Stimulated activated memory B cell treated with anti-CD40 and anti-IgM and Interleukin-4, amounts not matched to agents 10 μg/mL and 1 μg/mL and 100 μg/mL, for 72 hours (primary cell): ENCODE results near the gene HIF3A.

ENCODE experiments used
- ATAC-seq: fragments of 150-1000 bp; cut with Tn5 transposase; 2 replicates; pipeline ENCODE4 v1.10.0; 2021
- H3K27ac Mint-ChIP-seq: one replicate; pipeline ENCODE4 v1.8.0; 2022; ENCODE audit warnings: mild to moderate bottlenecking, mixed read lengths
- H3K27me3 Mint-ChIP-seq: one replicate; pipeline ENCODE4 v1.8.0; 2022; ENCODE audit warnings: mixed read lengths
- H3K36me3 Mint-ChIP-seq: one replicate; pipeline ENCODE4 v1.8.0; 2022; ENCODE audit warnings: mixed read lengths
- H3K4me1 Mint-ChIP-seq: one replicate; pipeline ENCODE4 v1.8.0; 2022; ENCODE audit warnings: mixed read lengths
- H3K4me3 Mint-ChIP-seq: one replicate; pipeline ENCODE4 v1.8.0; 2022; ENCODE audit warnings: mild to moderate bottlenecking, moderate library complexity, mixed read lengths
- H3K9me3 Mint-ChIP-seq: one replicate; pipeline ENCODE4 v1.8.0; 2022; ENCODE audit warnings: mixed read lengths

Gene HIF3A

DNA sequence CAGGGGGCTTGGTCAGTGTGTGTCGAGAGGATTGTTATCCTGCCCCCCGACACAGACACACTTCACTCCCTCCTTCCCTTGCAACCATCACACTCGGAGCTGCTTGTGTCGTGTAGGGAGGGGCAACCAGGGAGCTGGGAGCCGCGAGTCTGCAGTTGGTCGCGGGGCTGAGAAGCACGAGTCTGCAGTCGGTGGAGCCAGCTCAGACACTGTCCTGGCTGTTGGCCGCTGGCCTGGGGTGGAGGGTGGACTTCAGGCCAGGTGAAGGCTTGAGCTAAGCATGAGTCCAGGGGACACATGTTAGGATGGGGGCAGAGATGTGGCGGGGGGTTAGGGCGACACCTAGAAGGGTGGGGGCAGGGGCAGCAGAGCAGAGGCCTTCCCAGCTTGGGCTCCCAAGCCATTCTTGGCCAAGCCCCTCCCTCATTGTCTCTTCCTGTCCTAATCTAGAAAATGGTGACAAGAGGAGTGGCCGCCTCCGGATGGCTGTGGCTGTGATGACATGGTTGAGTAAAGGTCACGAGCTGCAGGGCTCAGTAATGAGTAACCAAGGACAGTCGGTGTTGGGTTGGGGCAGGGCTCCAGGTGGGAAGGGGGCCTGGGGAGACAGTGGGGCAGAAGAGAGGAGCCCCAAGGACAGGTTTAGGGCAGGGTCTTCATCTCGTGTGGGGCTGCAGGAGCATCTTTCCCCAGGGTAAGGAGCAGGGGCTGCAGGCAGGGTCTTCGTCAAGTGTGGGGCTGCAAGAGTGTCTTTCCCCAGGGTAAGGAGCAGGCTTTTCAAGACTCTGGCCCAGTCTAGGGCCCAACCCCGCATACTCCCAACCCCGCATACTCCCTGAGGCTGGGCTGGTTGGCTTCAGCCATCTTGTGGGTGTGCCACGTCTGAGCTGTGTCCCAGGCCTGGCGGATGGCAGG, 58.6 kb downstream of the HIF3A start:
- Mint-ChIP-seq H3K4me1 (peaks cover 56% of the 10 kb centered on the region), H3K27ac (peak overlapping the region; percentile 72), H3K9me3 (no peaks in the 10 kb centered on the region), H3K36me3 (peaks cover 40% of the 10 kb centered on the region), H3K27me3 (no peaks in the 10 kb centered on the region), H3K4me3 (peak overlapping the region; percentile 8)
- ATAC-seq, result peak; percentile 68

DNA sequence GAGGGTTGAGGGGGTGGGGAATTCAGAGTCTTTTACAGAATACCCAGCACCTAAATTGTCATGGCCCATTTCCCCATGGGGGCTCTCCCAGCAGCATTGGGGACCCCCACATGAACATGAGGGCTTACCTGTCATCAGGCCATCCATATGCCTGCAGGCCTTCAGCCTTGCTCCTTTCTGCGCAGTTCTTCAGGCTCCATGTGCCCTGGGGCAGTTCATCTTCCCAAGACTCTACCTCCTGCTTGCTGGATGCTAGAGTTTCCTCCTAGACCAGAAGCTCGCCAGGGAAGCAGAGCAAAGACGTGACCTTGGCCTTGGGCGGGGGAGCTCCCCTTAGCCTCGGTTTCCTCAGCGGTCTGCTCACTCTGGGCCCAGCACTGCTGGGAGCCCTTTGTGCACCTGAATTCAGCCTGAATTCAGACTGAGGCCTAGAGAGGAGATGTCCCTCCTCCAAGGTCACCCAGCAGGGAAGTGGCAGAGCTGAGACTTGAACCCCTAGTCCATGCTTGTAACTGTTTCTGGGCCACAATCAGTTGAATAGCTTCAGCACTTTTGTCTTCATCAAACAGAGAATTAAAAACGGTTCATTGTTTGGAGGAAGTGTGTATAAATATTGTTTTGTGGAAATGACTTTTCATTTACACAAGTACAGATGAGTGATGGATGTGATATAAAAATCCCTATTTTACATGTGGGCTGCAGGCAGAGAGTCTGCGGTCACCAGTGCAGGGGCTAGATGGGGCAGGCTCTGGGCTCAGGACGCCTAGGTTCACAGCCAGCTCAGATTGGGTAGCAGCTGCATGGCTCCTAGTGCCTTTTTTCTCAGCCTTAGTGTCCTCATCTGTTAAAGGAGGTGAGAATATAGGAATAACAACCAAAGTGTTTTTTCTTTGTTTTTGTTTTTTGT, 59.6 kb downstream of the HIF3A start:
- Mint-ChIP-seq H3K27me3 (no peaks in the 10 kb centered on the region), H3K4me1 (peaks cover 46% of the 10 kb centered on the region), H3K27ac (peak overlapping the region; percentile 72), H3K9me3 (no peaks in the 10 kb centered on the region), H3K4me3 (no peak overlapping the region), H3K36me3 (peaks cover 40% of the 10 kb centered on the region)
- peak; percentile 54 for ATAC-seq

GRCh38 chr19:46357846-46358583, 61.2 kb downstream of the HIF3A start:
- no peak overlapping the region for H3K4me3 Mint-ChIP-seq
- no peaks in the 10 kb centered on the region for H3K27me3 Mint-ChIP-seq
- no peak overlapping the region for H3K27ac Mint-ChIP-seq
- H3K9me3 Mint-ChIP-seq, result no peaks in the 10 kb centered on the region
- ATAC-seq, result no peak
- peaks cover 40% of the 10 kb centered on the region for H3K36me3 Mint-ChIP-seq
- peaks cover 44% of the 10 kb centered on the region for H3K4me1 Mint-ChIP-seq

GRCh38 chr19:46361915-46362314, 65.1 kb downstream of the HIF3A start:
- no peak for ATAC-seq
- Mint-ChIP-seq H3K27ac (no peak overlapping the region), H3K9me3 (no peaks in the 10 kb centered on the region), H3K27me3 (no peaks in the 10 kb centered on the region), H3K4me3 (no peak overlapping the region), H3K4me1 (peaks cover 23% of the 10 kb centered on the region), H3K36me3 (peaks cover 38% of the 10 kb centered on the region)

DNA sequence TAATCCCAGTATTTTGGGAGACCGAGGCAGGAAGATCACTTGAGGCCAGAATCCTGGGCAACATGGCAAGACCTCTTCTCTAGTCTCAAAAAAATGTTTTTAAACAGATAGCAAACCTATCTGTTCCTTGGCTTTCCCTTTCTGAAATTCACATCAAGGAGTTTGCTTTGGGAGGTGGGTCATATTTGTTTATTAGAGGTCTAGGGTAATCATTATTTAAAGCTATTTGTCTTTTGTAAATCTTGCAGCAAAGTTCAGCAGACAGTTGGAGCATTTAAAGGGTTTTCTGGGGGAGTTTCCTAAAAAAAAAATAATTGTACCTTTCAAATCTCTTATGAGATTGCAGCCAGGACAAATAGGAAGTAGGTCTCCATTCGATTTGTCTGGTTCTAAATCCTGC, 67.5 kb downstream of the HIF3A start:
- Mint-ChIP-seq H3K36me3 (peaks cover 47% of the 10 kb centered on the region), H3K9me3 (no peaks in the 10 kb centered on the region), H3K27ac (no peak overlapping the region), H3K4me1 (peaks cover 21% of the 10 kb centered on the region), H3K4me3 (no peak overlapping the region), H3K27me3 (no peaks in the 10 kb centered on the region)
- ATAC-seq, result no peak

GRCh38 chr19:46365561-46365960, 68.7 kb downstream of the HIF3A start:
- peaks cover 21% of the 10 kb centered on the region for H3K4me1 Mint-ChIP-seq
- no peak overlapping the region for H3K27ac Mint-ChIP-seq
- H3K36me3 Mint-ChIP-seq, result peaks cover 47% of the 10 kb centered on the region
- H3K9me3 Mint-ChIP-seq, result no peaks in the 10 kb centered on the region
- no peak for ATAC-seq
- no peaks in the 10 kb centered on the region for H3K27me3 Mint-ChIP-seq
- H3K4me3 Mint-ChIP-seq, result no peak overlapping the region

- Mint-ChIP-seq H3K4me1 (peaks cover 30% of the 10 kb centered on the region), H3K4me3 (no peak overlapping the region), H3K27ac (no peak overlapping the region), H3K36me3 (peaks cover 57% of the 10 kb centered on the region), H3K27me3 (no peaks in the 10 kb centered on the region), H3K9me3 (no peaks in the 10 kb centered on the region)
- no peak for ATAC-seq
These were observed 69.9 kb downstream of the HIF3A start for GRCh38 chr19:46366620-46367292.

- Mint-ChIP-seq H3K27me3 (no peaks in the 10 kb centered on the region), H3K36me3 (peaks cover 54% of the 10 kb centered on the region), H3K27ac (no peak overlapping the region), H3K4me1 (peaks cover 28% of the 10 kb centered on the region), H3K4me3 (no peak overlapping the region), H3K9me3 (no peaks in the 10 kb centered on the region)
- ATAC-seq, result no peak
These were observed 70.6 kb downstream of the HIF3A start for GRCh38 chr19:46367426-46367825.

GRCh38 chr19:46368116-46368515, 71.3 kb downstream of the HIF3A start:
- Mint-ChIP-seq H3K4me3 (no peak overlapping the region), H3K27ac (no peak overlapping the region)
- no peak for ATAC-seq

GRCh38 chr19:46369817-46370216, 73.0 kb downstream of the HIF3A start:
- ATAC-seq, result no peak
- Mint-ChIP-seq H3K4me3 (no peak overlapping the region), H3K9me3 (no peaks in the 10 kb centered on the region), H3K4me1 (peaks cover 21% of the 10 kb centered on the region), H3K27me3 (no peaks in the 10 kb centered on the region), H3K27ac (no peak overlapping the region), H3K36me3 (peaks cover 45% of the 10 kb centered on the region)

More at GRCh38 chr19:46368116-46368515, 71.3 kb downstream of the HIF3A start:
- Mint-ChIP-seq H3K27me3 (no peaks in the 10 kb centered on the region), H3K36me3 (peaks cover 54% of the 10 kb centered on the region), H3K9me3 (no peaks in the 10 kb centered on the region), H3K4me1 (peaks cover 28% of the 10 kb centered on the region)

- Mint-ChIP-seq H3K9me3 (no peaks in the 10 kb centered on the region), H3K36me3 (peaks cover 51% of the 10 kb centered on the region), H3K4me3 (no peak overlapping the region), H3K27ac (peak overlapping the region; percentile 48), H3K4me1 (peaks cover 21% of the 10 kb centered on the region), H3K27me3 (no peaks in the 10 kb centered on the region)
- ATAC-seq, result peak; percentile 36
These were observed 74.6 kb downstream of the HIF3A start for GRCh38 chr19:46371371-46371901.

DNA sequence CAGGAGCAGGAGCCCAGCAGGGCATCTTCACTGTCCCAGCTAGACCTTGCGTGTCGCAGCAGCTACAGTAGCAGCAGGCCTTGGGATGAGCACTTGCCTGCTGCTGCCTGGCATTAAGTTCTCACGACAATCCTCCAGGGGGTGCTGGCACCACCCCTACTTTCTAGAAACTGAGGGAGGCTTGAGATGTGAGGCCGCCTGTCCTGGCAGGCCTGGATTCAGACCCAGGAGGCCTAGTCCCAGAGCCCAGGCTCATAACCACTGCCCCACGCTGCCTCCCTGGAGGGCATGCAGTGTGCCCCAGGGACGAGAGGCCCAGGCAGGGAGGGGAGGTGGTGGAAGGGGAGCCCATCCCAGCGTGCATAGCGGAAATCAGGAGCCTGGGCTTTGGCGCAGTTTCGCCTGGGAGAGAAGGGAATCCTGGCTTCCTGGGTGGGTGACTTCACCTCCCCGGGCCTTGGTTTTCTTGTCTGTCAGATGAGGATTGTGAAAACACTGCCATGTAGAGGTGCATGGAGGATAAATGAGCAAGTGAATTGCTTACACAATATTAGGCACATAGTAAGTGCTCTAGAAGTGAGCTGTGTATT, 76.2 kb downstream of the HIF3A start:
- H3K4me1 Mint-ChIP-seq, result peaks cover 21% of the 10 kb centered on the region
- no peaks in the 10 kb centered on the region for H3K9me3 Mint-ChIP-seq
- peaks cover 51% of the 10 kb centered on the region for H3K36me3 Mint-ChIP-seq
- H3K27ac Mint-ChIP-seq, result no peak overlapping the region
- ATAC-seq, result no peak
- no peak overlapping the region for H3K4me3 Mint-ChIP-seq
- H3K27me3 Mint-ChIP-seq, result no peaks in the 10 kb centered on the region

- Mint-ChIP-seq H3K36me3 (peaks cover 57% of the 10 kb centered on the region), H3K27ac (no peak overlapping the region), H3K9me3 (no peaks in the 10 kb centered on the region), H3K4me1 (peaks cover 20% of the 10 kb centered on the region), H3K27me3 (no peaks in the 10 kb centered on the region), H3K4me3 (no peak overlapping the region)
- no peak for ATAC-seq
These were observed 76.9 kb downstream of the HIF3A start for GRCh38 chr19:46373491-46374359.
